Retina (tissue), 1 donor: ENCODE results near the gene TMOD1.

Source experiments
- DNase-seq: peaks from one replicate; pipeline ENCODE4 v3.0.0-alpha.2; 2016

Gene TMOD1

DNA sequence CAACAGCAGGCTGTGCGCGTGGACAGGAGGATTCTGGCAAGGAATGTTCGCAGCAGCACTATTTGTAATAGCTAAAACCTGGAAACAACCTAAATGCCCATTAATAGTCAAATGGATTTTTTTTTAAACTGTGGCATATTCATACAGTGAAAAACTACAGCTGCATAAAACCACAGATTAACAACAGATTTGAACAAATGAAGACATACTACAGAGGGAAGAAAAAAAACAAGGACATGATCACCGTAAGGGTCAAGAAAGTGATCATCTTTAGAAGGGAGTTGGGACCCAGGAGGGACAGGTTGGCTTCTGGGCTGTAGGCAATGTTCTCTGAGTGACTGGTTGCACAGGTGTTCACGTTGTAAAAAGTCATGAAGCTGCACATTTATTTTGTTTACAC, 1.2 kb upstream of the TMOD1 start:
- DNase-seq = peak; percentile 14

DNA sequence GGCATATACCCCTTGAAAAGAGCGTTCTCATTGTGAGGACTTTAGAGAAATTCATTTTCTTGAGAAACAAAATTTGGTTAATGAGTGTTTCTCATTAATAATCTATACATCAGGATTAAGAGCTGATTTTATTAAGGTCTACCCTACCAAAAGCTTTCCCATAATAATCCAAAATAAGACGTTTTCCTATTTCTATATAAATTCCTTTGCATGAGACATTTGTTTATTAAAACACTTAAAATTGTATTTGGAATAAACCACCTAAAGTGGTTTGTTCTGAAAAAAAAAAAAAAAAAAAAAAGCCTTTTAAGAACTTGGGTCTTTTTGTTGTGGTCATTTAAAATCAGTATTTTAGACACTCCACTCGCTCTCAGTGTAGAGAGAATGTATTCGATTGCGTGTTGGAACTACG, 695 bp upstream of the TMOD1 start:
- no peak for DNase-seq

DNA sequence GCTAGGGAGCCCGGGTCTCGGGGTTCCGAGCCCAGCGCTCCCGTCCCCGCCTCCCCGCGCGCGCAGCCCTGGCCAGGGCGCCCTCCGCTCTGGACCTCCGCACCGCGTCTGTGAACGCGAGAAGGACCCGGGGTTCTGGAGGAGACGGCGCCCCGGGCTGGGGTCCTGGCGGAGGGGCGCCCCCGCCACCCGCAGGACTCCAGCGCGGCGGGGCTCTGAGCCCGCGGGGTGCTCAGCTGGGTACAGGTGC, 431 bp downstream of the TMOD1 start:
- no peak for DNase-seq

DNA sequence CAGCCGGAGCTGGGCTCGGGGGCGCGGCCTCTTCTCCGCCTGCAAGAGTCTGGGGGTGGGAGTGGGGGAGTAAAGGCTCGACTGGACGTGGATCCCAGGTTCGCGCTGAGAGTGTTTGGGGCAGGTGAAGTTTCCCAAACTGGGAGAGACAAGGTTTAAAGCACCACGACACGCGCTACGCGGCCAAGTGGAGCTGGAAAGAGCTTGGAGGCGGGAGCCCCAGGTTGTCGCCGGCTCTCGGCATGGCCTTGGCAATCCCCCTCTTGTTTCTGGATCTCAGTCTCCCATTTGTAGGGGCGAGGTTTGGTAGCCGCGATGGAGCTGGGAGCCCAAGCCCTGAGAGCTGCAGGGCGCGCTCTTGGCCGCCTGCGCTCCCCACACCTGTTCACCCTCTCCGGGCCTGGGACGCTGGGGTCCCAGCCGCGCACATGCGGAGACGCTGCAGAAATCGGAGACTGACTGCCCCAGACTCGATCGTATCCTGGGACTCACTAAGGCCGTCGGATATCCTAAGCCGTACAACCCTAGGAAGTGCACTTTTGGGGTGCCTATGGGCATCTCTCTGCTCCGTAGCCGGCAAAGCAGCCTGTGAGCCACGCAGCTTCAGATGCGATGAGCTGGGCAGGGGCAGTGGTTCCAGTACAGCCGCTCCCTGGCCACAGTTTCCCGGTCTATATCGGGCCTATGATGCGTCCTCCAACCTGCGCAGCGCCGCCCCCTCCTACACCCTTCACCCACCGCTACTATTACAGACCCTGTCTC, 937 bp downstream of the TMOD1 start:
- peak; percentile 51 for DNase-seq

DNA sequence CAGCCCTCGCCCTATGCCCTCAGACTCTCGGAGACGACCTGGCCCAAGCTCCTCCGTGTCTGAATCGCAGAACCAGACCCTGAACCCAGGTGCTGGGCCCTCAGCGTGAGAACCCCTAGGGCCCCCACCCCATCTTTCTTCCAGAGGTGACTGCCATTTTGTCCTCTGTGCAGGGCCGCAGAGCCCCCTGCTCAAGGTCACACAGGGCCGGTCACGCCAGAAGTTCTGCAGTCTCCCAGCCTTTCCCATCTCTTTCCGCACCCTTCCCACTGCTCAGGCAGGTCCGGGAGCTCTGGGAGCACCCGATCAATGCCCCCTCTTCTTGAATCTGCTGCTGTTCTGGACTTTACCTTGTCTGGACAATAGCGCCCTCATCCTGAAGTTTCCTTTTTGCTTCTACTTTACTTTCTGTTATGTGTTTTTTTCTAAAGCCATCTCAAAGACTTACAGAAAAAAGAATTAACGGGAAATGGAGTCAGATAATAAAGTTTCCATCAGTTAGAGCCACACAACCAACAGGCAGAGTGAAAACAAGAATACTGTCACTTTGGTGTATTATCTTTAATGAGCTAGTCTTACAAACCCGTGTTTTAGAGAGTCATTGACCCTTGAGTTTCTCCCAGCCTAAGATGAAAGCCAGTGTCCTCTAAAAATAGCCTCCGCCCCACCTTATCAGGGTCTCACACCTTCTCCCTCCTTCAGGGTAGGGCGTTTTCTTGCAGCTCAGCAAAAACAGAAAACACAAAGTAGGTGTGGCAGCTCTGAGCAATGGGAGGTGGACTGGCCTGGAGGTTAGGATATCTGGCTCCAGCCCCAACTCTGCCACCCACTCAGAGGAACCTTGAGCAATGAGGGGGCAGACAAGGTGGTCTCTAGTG, 1.8 kb downstream of the TMOD1 start:
- no peak for DNase-seq

DNA sequence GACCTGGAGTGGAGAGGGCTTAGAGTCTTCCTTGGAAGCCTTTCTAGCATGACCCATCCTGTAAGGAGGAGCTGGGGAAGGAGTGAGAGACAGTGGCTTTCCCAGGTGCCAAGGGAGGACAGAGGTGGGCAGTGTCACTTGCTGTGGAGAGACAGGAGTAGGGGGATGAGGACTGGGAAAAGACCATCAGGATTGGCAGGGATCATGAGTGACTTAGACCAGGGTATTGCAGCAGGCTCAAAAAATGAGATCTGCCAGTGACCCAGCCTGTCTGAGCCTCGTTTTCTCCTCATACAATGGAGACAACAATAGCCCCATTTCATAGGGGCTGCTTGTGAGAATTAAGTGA, 2.4 kb downstream of the TMOD1 start:
- DNase-seq = no peak

DNA sequence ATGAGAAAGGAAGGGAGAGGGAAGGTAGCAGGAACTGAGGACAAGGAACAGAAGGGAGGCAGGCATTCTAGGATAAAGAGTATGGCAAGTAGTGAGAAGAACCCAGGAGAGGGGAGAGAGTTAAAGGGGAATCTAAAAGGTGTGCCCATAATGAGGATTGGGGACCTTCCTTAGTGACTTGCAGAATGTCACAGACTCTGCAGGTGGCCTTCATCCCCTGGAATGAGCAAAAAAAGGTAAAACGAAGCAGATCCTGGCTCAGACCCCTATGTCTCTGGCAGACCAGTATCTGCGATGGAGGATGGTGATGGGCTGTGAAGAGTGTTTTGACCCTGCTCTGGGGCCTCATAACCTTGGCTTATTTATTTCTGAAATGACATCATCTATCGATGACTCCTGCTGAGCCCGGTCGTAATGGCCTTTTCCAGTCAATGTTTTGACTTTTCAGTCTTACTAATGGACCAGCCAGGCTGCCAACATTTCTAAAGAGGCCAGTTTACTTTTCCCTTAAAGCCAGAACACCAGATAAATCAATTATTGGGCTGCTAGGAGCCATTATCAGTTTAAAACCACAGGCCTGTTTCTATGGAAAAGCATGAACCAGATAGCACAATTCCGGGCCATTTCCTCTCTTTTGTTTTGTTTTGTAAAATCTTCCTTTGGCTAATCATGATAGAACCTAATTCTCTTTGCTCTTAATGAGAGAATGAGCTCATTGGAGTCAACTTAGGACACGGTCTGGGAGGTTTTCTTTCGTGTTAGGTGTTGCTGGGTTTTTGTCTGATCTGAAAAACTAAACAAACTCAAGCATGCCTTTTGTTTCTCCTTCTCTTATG, 3.1 kb downstream of the TMOD1 start:
- no peak for DNase-seq

DNA sequence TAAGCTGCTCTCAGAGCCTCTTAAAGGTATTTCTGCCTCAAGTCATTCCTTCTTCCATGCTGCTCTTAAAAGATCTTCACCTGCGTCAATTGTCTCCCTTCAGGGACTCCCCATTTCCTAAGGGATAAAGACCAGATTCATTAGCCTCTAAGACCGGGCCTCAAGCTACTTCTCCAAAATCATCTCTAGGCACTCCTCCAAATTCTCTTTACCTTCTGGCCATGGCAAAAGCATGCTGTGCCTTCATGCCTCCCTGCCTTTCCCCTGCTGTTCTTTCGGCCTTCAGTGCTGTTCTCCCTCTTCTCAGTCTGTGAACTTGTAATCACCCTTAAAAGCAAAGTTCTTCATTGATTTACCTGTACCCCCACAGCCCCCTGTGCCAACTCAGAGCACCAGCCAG, 4.4 kb downstream of the TMOD1 start:
- DNase-seq = no peak

DNA sequence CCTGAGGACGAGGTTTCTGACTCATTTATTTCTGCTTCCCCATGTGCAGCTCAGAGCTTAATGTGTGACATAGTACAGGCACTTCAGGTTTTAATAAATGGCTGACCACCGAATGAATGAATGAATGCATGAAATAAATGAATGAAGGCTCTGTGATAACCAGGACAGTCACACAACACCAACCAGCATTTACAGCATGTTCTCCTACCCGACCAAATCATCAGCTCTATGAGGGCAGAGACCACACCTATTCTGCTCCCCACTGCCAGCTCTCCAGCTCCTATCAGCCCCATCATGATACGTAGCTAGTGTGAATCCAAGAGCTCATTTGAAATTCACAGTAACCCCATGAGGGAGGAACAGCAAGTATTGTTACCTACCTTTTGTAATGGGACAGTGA, 4.8 kb downstream of the TMOD1 start:
- DNase-seq = no peak

DNA sequence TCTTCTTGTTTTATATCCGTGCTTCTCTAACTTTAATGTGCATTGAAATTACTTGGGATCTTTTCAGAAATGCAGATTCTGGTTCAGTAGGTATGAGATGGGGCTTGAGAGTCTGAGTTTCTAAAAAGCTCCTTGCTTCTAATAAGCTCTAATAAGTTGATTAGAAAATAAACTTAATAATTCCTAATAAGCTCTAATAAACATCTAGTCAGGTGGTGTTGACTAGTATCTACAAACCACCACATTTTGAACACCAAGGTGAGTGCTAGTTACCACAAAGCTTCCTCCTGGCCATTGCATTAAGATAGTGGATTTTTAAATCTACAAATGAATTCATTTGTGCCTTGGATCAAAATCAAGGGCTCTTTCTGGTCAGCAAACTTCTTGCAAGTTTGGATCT, 5.3 kb downstream of the TMOD1 start:
- DNase-seq = no peak

DNA sequence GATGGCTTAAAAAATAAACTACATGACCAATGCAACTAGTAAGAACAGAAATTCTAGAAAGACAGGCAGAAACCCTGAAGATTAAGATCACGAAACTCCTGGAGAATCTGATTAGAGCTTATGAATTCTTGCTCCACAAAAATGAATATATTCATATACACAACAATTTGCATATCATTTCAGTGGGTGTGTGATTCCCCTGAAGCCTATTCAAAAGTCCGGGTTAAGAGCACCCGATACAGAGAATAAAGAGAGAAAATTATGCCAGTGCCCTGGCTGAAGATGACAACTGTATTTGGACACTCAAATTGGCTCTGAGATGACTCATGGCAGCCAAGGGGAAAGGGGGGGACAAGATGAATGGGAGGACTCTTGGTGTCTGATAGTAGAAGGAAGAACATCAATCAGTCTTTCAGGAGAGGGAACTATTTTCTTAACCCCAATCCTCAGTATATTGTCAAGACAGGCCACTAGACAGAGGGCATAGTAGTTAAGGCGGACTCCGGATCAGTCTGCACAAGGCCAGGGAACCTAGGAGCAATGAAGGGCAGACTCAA, 6.0 kb downstream of the TMOD1 start:
- no peak for DNase-seq

DNA sequence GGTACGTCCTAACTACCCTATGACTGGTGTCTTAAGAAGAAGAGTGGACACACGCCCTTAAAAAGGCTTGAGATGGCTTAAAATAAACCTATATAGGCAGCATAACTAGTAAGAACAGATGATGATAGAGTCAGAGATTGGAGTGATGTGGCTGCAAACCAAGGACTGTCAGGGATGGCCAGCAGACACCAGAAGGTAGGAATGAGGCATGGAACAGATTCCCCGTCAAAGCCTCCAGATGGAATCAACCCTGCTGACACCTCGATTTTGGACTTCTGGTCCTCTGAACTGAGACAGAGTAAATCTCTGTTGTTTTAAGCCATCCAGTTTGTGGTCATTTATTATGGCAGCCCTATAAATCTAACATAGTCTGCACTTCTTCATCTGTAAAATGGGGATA, 7.4 kb downstream of the TMOD1 start:
- no peak for DNase-seq

DNA sequence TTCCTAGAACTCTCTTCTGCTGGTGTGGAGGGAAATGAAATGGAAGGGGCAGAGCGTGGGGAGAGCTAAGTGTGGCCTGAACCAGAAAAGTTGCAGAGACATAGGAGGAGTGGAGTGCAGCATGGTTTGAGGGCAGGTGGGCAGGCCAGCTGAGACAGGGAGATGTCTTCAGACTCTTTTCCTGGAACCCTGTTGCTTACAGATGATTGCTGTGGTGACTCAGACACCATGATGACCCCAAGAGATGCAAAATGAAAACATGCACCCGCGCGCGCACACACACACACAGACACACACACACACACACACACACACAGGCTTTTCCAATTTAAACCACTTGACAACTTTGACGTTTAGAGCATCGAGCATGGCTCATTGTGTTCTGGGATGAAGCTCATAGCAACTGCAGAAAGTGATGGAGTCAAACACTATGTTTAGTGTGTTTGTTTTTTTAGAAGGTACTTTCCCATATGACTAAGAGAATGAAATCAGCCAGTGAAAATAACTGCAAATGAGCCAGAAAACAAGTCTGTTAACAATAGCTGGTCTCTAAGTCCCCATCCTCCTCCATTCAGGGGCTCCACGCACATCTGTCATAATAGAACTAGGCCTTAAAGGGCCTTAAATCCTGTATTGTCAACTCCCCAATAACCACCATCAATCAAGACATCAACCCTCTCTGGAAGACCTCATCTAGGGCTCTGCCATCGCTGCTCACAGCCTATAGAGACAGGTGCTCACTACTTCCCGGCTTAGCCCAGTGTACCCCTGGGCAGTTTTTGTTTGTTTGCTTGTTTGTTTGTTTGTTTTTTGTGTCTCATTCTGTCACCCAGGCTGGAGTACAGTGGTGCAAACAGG, 9.6 kb downstream of the TMOD1 start:
- no peak for DNase-seq

DNA sequence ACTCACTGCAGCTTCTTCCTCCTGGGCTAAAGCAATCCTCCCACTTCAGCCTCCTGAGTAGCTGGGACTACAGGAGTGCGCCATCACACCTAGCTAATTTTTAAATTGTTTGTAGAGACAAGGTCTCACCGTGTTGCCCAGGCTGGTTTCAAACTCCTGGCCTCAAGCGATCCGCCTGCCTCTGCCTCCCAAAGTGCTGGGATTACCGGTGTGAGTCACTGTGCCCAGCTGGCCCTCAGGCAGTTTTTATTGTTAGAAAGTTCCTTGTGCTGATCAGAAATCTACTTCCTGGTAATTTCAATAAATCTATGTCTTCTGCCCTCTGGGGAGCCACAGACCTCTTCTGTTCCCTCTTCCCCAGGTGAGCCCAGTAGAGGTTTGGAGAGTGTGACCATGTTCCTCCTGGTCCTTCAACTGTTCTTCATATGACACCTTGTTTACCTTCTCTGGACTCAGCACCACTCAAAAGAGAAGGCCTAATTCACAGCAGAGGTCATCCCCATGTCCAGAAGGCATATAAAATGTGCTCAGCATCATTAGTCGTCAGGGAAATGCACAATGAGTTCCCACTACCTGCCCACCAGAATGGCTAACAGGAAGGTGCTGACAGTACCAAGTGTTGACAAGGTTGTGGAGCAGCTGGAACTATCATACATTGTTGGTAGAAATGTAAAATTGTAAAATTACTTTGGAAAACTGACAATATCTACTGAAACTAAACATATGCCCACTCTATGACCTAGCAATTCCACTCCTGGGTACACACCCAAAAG, 10.4 kb downstream of the TMOD1 start:
- DNase-seq = no peak

DNA sequence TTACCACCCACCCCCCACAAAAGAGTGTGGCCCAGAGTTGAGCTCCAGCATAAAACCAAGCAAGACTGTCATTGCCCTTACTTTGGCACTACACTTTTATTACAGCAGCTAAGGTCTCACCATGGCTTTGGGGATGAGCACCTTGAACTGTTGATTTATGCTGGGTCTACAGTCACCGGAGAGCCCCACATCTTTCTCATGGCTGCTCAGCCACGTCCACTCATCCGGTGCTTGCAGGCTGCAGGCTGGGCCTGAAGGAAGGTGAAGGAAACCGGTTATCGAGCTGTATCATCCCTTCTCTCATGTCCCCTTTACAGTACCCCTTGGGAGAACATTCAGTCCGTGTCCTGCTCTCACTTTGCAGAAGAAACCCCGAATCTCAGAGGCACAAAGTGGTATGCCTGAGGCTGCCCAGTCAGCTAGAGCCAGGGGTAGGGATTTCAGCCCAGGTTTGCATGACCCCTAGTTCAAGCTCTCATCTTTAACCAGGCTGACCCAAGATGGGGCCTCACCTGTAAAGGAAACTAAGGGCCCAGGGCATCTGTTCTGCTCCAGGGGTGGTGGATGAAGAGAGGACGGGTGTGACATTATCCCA, 11.6 kb downstream of the TMOD1 start:
- DNase-seq = no peak

DNA sequence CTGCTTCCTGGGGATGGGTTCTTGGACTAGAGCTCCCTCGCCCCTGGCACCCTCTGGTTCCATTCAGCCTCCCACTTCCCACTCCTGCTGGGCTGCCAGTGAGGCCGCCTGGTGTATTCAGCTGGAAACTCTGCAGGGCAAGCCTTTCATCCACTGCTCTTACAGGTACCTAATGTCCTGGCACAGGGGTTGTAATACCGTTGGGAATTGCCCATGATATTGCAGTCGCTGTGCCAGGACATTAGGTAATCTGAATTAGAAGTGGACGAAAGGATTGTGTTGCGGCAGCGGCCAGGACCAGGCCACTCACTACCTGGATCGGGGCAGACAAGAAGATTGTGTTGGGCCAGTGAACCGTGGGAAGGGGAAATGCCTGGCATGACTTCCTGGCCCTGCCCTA, 13.1 kb downstream of the TMOD1 start:
- DNase-seq = no peak

DNA sequence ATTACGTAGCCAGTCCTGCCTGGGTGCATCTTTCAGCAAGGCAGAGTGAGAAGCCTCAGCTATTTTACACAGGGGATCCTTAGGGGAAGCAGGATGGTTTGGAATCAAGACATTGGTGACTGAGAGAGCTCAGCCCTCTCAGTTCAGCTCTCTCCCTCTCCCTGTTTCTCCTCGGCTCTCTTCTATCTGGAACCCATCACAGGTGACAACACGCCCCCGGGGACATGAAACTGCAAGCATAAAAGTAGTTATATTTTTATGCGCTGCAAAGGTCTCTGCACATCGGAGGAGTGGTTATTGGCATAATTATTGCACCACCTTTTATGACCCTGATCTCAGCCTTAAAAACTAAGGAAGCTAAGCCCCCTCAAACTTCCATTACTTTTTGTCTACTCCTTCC, 14.2 kb downstream of the TMOD1 start:
- no peak for DNase-seq

DNA sequence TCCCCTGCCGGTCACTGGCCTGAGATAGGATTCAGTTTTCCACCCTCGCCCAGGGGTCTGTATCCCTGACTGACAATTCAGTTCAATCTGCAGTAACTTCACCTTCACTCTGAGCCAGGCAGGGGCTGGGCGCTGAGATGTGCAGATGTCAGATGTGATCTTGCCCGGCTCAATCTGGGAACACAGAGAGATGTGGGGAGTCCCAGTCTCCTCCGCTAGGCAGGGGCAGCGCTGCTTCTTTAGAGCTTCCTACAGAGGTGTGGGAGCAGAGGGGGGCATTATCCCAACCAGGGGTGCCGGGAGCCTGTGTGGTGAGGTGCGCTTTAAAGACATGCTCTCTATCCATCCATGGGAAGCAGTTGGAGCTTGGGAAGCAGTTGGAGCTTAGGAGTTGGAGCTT, 14.6 kb downstream of the TMOD1 start:
- no peak for DNase-seq

DNA sequence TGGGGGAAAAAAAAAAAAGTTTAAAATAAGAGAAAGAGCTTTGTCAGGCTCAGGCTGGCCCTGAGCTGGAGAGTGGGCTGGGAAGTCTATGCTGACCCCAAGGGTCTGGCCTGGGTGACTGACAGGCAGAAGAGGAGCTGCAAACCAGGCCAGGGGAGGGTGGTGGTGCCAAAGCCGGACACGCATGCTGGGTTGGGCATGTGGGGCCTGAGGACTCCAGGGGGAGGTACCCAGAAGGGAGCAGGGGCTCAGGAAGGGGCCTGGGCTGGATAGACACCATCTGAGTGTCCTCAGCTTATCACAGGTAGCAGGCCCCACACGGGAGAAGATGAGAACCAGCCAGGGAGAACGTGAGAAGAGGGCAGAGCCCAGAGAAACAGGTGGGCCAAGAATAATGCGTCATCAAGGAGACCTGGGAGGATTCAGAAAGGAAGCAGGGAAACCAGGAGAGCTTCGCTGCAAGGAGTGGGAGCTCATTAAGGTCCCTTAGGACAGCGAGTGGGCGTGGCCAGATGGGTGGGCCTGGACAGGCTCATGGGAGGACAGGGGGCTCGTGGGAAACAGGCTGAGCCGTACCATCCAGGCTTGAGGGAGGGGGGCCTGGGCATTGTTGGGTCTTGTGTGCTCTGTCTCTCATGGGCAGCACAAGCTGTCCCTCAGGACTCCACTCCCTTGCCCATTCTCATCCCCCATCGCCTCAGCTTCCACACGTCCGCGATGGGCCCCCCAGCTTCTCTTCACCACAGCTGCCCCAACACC, 16.0 kb downstream of the TMOD1 start:
- DNase-seq = no peak

DNA sequence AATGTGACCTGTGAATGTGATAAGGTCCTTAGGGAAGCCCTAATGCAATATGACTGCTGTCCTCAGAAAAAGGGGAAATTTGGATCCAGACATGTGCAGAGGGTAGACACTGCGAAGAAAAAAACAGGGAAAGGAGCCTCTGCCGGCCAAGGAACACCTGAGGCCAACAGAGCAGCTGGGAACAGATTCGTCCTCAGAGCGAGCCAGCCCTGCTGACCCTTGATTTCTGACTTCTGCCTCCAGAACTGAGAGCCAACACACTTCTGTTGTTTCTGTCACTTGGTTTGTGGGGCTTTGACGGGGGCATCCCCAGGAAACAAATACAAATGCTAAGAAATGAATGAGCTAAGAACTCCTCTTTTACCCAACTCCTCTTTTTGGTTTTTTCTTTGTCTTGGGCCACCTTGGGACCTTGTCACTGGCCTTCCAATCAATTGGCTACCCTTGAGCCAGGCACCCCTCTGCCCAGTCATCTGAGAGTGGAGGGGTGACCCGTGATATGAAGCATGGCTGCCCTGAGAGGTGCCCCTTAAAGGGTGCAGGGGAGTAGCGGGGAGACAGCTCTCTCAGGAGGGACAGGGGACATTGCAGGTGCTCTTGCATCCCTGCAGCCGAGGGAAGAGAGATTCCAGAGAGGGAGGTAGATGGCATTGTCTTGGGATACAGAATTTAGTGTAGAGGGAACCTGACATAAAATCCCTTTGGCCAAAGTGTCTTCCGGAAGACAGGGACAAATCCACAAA, 16.9 kb downstream of the TMOD1 start:
- DNase-seq = no peak
